ENCODE results near the gene SERPINA10. TPM values are rescaled to one million over a fixed set of nuclear protein-coding genes. Genes with fewer than 3 reads are reported as not detected.

SERPINA10 gene
- total and polyA plus RNA-seq, 7 donors, result not detected

- no peak for ATAC-seq
- 64 to 73% (median 66%) methylated on average over 9 of the region's 9 CpGs for WGBS, 3 donors
- DNase-seq, result no peak
- no peaks in the 10 kb centered on the region for H3K36me3 ChIP-seq (ENCODE audit: insufficient read depth in 1 of 2, low read depth in 1 of 2)
- H3K9me3 ChIP-seq, result no peaks in the 10 kb centered on the region
- no peak overlapping the region for H3K4me3 ChIP-seq
- intact Hi-C loops (cut with DNase I), result no loop called here
- no peak overlapping the region for H3K27ac ChIP-seq
- H3K27me3 ChIP-seq (ENCODE audit: insufficient read depth in 3 of 3, low read length in 2 of 3), result peaks cover 0 to 7% (median 0%) of the 10 kb centered on the region in 3 donors
- no peaks in the 10 kb centered on the region for H3K4me1 ChIP-seq
- TF ChIP-seq, protein P1, sequence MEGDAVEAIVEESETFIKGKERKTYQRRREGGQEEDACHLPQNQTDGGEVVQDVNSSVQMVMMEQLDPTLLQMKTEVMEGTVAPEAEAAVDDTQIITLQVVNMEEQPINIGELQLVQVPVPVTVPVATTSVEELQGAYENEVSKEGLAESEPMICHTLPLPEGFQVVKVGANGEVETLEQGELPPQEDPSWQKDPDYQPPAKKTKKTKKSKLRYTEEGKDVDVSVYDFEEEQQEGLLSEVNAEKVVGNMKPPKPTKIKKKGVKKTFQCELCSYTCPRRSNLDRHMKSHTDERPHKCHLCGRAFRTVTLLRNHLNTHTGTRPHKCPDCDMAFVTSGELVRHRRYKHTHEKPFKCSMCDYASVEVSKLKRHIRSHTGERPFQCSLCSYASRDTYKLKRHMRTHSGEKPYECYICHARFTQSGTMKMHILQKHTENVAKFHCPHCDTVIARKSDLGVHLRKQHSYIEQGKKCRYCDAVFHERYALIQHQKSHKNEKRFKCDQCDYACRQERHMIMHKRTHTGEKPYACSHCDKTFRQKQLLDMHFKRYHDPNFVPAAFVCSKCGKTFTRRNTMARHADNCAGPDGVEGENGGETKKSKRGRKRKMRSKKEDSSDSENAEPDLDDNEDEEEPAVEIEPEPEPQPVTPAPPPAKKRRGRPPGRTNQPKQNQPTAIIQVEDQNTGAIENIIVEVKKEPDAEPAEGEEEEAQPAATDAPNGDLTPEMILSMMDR (IDR thresholded peaks at IDR 0.05), result no peak
Measured at GRCh38 chr14:94295360-94296180, 2.5 kb upstream of the SERPINA10 start.

GRCh38 chr14:94293578-94293924, 483 bp upstream of the SERPINA10 start:
- no peaks in the 10 kb centered on the region for H3K36me3 ChIP-seq (ENCODE audit: insufficient read depth in 1 of 2, low read depth in 1 of 2)
- H3K27ac ChIP-seq, result no peak overlapping the region
- TF ChIP-seq, protein P1 (IDR thresholded peaks at IDR 0.05), result no peak
- DNase-seq (no peak), ATAC-seq (no peak)
- H3K9me3 ChIP-seq, result no peaks in the 10 kb centered on the region
- 66 to 86% (median 86%) methylated on average over 3 of the region's 3 CpGs for WGBS, 3 donors
- H3K27me3 ChIP-seq (ENCODE audit: insufficient read depth in 3 of 3, low read length in 2 of 3), result peaks cover 0 to 7% (median 0%) of the 10 kb centered on the region in 3 donors
- no peaks in the 10 kb centered on the region for H3K4me1 ChIP-seq
- no peak overlapping the region for H3K4me3 ChIP-seq
- intact Hi-C loops (cut with DNase I), result no loop called here

DNA sequence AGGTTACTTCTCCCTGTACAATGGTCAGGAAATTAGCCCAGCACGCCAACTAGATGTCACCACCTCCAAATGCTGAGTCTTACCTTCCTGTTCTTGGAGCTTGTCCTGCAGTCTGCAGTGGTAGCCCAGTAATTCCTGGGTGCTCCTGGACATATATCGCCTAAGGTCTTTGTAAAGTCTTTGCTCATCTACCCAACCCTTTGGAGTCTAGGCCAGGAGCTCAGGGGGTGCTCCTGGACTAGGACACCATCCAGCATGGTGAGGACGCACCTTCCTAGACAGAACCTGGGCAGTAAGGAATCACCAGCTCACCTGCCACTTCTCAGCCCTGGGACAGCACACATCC, 569 bp downstream of the SERPINA10 start:
- no peak for DNase-seq
- Histone ChIP-seq H3K27me3 (ENCODE audit: insufficient read depth in 3 of 3, low read length in 2 of 3) (peaks cover 0 to 7% (median 0%) of the 10 kb centered on the region in 3 donors), H3K4me3 (no peak overlapping the region), H3K27ac (no peak overlapping the region), H3K9me3 (no peaks in the 10 kb centered on the region), H3K36me3 (ENCODE audit: insufficient read depth in 1 of 2, low read depth in 1 of 2) (no peaks in the 10 kb centered on the region), H3K4me1 (no peaks in the 10 kb centered on the region)
- no peak for ATAC-seq
- WGBS, 3 donors, result 88 to 97% (median 95%) methylated on average over 3 of the region's 3 CpGs
- intact Hi-C loops (cut with DNase I), result no loop called here
- TF ChIP-seq, protein P1 (IDR thresholded peaks at IDR 0.05), result no peak

GRCh38 chr14:94291906-94292525, 1.1 kb downstream of the SERPINA10 start:
- H3K27ac ChIP-seq, result no peak overlapping the region
- no peak overlapping the region for H3K4me3 ChIP-seq
- H3K27me3 ChIP-seq (ENCODE audit: insufficient read depth in 3 of 3, low read length in 2 of 3), result peaks cover 0 to 7% (median 2%) of the 10 kb centered on the region in 3 donors
- H3K4me1 ChIP-seq, result no peaks in the 10 kb centered on the region
- intact Hi-C loops (cut with DNase I), result no loop called here
- ATAC-seq (no peak), DNase-seq (no peak)
- no peaks in the 10 kb centered on the region for H3K9me3 ChIP-seq
- H3K36me3 ChIP-seq (ENCODE audit: insufficient read depth in 1 of 2, low read depth in 1 of 2), result no peaks in the 10 kb centered on the region
- WGBS, 3 donors, result 71 to 74% (median 73%) methylated on average over 15 of the region's 15 CpGs
- TF ChIP-seq, protein P1 (IDR thresholded peaks at IDR 0.05), result no peak
